SK-N-SH (cell line): ENCODE measurements around the gene CFAP57.

Experiments used
- CHD2 ChIP-seq: fragments of 150-350 bp; IDR thresholded peaks from 2 replicates; pipeline ENCODE4 v1.6.1; 2018; ENCODE audit warnings: low read length; ENCODE audit not compliant: partially characterized antibody
- ELF1 ChIP-seq: IDR thresholded peaks from 2 replicates; pipeline ENCODE4 v1.4.0; 2012
- EP300 ChIP-seq, 2 experiments: IDR thresholded peaks; 2 replicates each; pipeline versions ENCODE4 v1.4.0 to v1.6.1; 2012; ENCODE audit warnings: borderline replicate concordance in 1 of 2, low read depth in 1 of 2, low read length in 1 of 2
- EZH2phosphoT487 ChIP-seq: fragments of 200-600 bp; sonication (generic); IDR thresholded peaks from 2 replicates; pipeline ENCODE4 v1.6.1; 2017; ENCODE audit warnings: low read depth, mixed run types, mild to moderate bottlenecking, antibody characterized with exemption, moderate library complexity, borderline replicate concordance
- GATA2 ChIP-seq: sonication (generic); formaldehyde crosslinking; IDR thresholded peaks from 2 replicates; pipeline ENCODE4 v1.5.0; 2020; ENCODE audit warnings: mild to moderate bottlenecking, missing genetic modification reagents
- POLR2AphosphoS5 ChIP-seq: IDR thresholded peaks from 2 replicates; pipeline ENCODE4 v1.6.1; 2012; ENCODE audit warnings: low read depth, low read length
- RFX5 ChIP-seq: IDR thresholded peaks from 2 replicates; pipeline ENCODE4 v1.6.1; 2012; ENCODE audit warnings: mild to moderate bottlenecking, improper control_type of control experiment, low read length
- SMC3 ChIP-seq: IDR thresholded peaks from 2 replicates; pipeline ENCODE4 v1.6.1; 2012; ENCODE audit warnings: low read depth, low read length, improper control_type of control experiment
- YY1 ChIP-seq: IDR thresholded peaks from 2 replicates; pipeline ENCODE4 v1.4.0; 2012; ENCODE audit warnings: low read depth, mild to moderate bottlenecking
- TF ChIP-seq, protein P1 (sequence below): fragments of 200-600 bp; sonication (generic); IDR thresholded peaks from 2 replicates; pipeline ENCODE4 v1.6.1; 2017; ENCODE audit warnings: antibody characterized with exemption, mild to moderate bottlenecking, moderate library complexity
- TF ChIP-seq, protein P2 (sequence below): IDR thresholded peaks from 2 replicates; pipeline ENCODE4 v1.4.0; 2012; ENCODE audit warnings: low read depth
- TF ChIP-seq, protein P3 (sequence below): IDR thresholded peaks from 2 replicates; pipeline ENCODE4 v1.6.1; 2012; ENCODE audit warnings: mild to moderate bottlenecking, low read depth, low read length, moderate library complexity
- TF ChIP-seq, protein P4 (sequence below): IDR thresholded peaks from 2 replicates; pipeline ENCODE4 v1.4.0; 2012; ENCODE audit warnings: low read depth, borderline replicate concordance

DNA sequence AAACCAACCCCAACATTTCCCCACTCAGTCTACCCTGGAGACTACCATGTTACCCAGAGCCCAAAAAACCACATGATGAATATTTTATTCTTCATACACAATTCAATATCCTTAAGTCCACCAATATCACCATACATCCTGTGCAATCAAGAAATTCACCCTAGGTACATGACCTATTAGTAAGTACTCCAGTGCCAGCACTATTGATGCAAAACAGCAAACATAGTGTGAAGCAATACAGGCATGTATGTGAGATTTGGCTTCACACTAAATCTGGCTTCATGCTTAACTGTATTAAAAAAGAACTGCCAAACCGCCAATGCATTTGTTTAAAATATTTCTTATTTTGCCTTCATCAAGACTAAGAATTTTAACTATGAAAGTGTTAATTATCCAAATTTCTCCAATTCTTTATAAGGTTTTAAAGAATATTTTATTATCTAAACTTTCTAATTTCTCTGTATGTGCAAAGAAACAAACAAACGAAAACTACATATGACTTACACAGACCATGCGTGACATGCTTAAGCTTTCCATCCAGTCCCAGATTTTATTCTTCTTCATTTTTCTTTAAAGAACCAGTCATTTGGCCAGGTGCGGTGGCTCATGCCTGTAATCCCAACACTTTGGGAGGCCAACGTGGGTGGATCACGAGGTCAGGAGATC, 75.3 kb downstream of the CFAP57 start:
- TF ChIP-seq, protein P1, sequence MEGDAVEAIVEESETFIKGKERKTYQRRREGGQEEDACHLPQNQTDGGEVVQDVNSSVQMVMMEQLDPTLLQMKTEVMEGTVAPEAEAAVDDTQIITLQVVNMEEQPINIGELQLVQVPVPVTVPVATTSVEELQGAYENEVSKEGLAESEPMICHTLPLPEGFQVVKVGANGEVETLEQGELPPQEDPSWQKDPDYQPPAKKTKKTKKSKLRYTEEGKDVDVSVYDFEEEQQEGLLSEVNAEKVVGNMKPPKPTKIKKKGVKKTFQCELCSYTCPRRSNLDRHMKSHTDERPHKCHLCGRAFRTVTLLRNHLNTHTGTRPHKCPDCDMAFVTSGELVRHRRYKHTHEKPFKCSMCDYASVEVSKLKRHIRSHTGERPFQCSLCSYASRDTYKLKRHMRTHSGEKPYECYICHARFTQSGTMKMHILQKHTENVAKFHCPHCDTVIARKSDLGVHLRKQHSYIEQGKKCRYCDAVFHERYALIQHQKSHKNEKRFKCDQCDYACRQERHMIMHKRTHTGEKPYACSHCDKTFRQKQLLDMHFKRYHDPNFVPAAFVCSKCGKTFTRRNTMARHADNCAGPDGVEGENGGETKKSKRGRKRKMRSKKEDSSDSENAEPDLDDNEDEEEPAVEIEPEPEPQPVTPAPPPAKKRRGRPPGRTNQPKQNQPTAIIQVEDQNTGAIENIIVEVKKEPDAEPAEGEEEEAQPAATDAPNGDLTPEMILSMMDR, result no peak
- TF ChIP-seq CHD2 (no peak), RFX5 (no peak), SMC3 (no peak), GATA2 (CRISPR knock-in tag) (no peak), POLR2AphosphoS5 (no peak), YY1 (no peak), EP300 (IDR thresholded peaks at IDR 0.05; ENCODE audit: borderline replicate concordance in 1 of 2, low read depth in 1 of 2, low read length in 1 of 2) (no peak), EZH2phosphoT487 (no peak), ELF1 (no peak)
- TF ChIP-seq, protein P2, sequence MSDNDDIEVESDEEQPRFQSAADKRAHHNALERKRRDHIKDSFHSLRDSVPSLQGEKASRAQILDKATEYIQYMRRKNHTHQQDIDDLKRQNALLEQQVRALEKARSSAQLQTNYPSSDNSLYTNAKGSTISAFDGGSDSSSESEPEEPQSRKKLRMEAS, result no peak
- TF ChIP-seq, protein P3, sequence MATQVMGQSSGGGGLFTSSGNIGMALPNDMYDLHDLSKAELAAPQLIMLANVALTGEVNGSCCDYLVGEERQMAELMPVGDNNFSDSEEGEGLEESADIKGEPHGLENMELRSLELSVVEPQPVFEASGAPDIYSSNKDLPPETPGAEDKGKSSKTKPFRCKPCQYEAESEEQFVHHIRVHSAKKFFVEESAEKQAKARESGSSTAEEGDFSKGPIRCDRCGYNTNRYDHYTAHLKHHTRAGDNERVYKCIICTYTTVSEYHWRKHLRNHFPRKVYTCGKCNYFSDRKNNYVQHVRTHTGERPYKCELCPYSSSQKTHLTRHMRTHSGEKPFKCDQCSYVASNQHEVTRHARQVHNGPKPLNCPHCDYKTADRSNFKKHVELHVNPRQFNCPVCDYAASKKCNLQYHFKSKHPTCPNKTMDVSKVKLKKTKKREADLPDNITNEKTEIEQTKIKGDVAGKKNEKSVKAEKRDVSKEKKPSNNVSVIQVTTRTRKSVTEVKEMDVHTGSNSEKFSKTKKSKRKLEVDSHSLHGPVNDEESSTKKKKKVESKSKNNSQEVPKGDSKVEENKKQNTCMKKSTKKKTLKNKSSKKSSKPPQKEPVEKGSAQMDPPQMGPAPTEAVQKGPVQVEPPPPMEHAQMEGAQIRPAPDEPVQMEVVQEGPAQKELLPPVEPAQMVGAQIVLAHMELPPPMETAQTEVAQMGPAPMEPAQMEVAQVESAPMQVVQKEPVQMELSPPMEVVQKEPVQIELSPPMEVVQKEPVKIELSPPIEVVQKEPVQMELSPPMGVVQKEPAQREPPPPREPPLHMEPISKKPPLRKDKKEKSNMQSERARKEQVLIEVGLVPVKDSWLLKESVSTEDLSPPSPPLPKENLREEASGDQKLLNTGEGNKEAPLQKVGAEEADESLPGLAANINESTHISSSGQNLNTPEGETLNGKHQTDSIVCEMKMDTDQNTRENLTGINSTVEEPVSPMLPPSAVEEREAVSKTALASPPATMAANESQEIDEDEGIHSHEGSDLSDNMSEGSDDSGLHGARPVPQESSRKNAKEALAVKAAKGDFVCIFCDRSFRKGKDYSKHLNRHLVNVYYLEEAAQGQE, result no peak
- TF ChIP-seq, protein P4, sequence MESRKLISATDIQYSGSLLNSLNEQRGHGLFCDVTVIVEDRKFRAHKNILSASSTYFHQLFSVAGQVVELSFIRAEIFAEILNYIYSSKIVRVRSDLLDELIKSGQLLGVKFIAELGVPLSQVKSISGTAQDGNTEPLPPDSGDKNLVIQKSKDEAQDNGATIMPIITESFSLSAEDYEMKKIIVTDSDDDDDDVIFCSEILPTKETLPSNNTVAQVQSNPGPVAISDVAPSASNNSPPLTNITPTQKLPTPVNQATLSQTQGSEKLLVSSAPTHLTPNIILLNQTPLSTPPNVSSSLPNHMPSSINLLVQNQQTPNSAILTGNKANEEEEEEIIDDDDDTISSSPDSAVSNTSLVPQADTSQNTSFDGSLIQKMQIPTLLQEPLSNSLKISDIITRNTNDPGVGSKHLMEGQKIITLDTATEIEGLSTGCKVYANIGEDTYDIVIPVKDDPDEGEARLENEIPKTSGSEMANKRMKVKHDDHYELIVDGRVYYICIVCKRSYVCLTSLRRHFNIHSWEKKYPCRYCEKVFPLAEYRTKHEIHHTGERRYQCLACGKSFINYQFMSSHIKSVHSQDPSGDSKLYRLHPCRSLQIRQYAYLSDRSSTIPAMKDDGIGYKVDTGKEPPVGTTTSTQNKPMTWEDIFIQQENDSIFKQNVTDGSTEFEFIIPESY, result no peak
